HG02840 (cell line): ENCODE measurements around the gene BCAS1.
"Not testable (repeated sequence)": the region's sequence is repeated elsewhere in the genome, so short reads cannot be mapped to it uniquely, and the experiment has no call there.

Experiments
- ATAC-seq: cut with Tn5 transposase; IDR thresholded peaks from one replicate; pipeline ENCODE4 v1.9.1; 2021; ENCODE audit warnings: mild to moderate bottlenecking, moderate library complexity, moderate number of reproducible peaks; ENCODE audit not compliant: unreplicated experiment, low FRiP score

Gene BCAS1

DNA sequence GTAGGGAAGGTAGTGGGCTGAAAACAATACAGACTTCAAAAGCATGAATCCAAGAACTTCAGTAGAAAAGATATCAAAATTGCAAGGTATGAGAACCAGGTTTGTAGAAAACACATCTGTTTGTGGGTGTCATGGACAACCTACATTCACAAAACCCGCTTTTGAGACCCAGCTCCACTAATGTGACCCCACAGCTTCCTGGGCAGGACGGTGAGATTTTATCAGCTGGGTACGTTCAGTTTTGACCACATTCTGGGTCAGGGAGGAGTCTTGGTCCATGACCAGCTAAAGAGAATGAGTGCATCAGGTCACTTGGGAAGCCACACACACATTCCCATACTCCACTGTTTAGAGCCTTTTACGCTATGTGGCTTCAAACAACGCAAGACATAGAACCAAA is 77.1 kb downstream of the BCAS1 start:
- ATAC-seq = no peak

- no peak for ATAC-seq
Observed at GRCh38 chr20:53990768-53991450, 79.5 kb downstream of the BCAS1 start.

- ATAC-seq = no peak
Observed at GRCh38 chr20:53990003-53990402, 80.4 kb downstream of the BCAS1 start.

- ATAC-seq = no peak
Observed at GRCh38 chr20:53989401-53989800, 81.0 kb downstream of the BCAS1 start.

- no peak for ATAC-seq
Observed at GRCh38 chr20:53986037-53986650, 84.2 kb downstream of the BCAS1 start.

- ATAC-seq = no peak
Observed at GRCh38 chr20:53985150-53985518, 85.3 kb downstream of the BCAS1 start.

DNA sequence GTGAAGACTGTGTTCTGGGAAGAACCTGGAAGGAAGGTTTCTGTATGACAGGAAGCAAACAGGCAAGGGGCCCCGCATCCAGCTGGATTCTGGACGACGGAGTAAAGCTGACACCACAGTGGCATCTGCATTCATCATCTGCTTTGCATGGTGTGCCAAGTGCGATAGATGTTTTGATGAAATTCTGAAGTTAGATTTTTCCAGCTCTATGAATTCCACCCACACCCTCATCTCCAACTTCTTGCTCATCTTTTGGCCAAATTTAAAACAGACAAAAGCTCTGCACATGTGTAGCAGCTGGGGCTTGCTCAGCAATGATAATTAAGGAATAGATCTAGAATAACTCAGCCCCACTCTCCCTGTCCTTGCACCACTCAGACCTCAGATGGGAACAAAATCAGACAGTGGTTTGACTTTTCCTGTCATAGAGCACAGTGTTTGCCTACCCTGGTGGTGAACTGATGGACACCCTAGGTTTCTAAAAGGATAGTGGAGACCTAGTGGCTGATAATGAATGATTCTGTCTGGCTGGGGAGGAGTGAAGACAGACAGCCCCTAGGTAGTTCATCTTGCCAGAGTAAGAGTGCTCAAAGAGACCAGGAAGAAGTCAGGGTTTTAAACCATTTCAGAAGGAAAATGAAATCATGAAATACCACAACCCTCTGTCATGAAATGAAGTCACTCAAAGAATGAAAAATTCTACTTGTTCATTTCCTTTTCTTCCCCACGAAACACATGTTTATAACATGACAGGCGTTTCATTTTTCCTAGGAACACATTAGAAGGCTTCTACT is 85.8 kb downstream of the BCAS1 start:
- ATAC-seq = no peak

DNA sequence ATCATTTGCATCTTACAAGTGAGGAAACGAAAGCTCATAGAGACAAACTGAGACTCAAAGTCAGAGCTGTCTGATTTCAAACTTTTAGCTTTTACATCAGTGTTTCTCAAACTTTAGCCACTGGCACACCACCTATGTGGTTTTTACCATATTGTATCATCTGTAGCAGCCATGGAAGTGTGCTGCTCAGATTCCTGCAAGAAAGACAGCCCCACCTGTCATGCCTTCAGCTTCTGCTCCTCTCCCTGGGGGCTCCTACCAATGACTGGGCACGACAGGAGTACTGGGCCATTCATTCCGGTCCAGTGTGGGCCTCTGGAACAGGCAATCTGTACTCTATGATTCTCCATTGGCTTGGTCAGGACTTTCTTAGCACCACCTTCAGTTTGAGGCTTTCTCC is 87.0 kb downstream of the BCAS1 start:
- no peak for ATAC-seq

DNA sequence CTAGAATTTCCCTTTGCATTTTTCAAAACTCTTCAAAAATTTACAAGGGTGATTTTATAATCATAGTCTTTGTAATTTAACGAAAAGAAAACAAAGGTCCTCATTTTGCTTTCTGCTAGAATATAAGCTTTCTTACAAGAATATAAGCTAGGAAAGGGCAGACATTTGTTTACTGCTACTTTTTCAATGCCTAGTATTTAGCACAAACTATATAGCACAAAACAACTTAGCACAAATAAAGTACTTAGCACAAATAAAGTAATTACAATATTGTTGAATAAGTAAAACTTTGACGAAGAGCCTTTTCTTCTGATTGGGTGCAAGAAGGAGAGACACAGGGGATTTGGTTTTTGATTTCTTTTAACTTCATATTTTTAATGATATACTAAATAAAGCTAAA is 87.8 kb downstream of the BCAS1 start:
- ATAC-seq = no peak

DNA sequence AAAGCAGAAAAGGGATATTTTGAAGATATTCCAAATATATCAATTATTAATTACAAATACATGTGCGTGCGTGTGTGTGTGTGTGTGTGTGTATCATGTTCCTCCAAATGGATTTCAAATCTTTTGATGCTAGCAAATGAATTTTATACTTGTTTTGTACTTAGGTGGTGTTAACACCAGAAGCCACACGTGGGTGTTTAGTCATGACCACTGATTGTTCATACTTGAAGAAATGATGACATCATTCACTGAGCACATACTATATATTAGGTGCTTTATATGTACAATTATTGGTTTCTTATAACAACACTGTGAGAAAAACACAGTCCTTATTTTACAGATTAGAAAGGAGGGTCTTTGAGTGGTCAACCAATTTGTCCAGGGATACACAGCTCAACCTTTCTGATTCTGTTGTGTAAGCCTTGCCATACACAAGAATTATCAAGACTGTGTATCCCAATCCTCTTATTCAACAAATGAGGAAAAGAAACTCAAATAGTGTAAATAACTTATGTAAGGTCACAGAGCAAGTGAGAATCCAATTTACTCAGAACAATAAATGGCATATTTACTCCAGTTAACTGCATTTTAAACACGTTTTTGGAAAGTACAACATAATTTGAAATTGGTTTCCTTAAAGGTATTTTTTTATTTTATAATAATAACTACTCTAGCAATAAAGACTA is 88.5 kb downstream of the BCAS1 start:
- ATAC-seq = no peak

- ATAC-seq = no peak
Observed at GRCh38 chr20:53981130-53981529, 89.3 kb downstream of the BCAS1 start.

- ATAC-seq = no peak
Observed at GRCh38 chr20:53980031-53980465, 90.3 kb downstream of the BCAS1 start.

- no peak for ATAC-seq
Observed at GRCh38 chr20:53978497-53978896, 91.9 kb downstream of the BCAS1 start.

DNA sequence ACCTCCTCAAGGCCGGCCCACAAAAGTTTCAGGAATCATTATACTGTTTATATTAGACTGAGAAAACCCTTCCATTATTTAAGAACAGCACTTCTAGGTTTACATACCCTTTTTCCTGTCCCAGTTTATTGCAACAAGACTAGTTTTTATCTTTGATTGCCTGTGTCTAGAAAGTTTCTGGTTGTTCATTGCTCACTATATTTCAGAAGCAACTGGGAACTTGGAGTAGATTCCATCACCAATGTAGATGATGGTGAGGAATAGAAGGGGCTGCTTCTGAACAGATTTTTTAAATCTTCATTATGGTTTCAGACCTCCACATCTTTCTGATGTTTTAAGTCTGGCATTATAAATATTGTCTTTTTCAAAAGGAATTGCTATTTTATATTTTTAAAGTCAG is 93.0 kb downstream of the BCAS1 start:
- no peak for ATAC-seq

- no peak for ATAC-seq
Observed at GRCh38 chr20:53975761-53976160, 94.6 kb downstream of the BCAS1 start.

DNA sequence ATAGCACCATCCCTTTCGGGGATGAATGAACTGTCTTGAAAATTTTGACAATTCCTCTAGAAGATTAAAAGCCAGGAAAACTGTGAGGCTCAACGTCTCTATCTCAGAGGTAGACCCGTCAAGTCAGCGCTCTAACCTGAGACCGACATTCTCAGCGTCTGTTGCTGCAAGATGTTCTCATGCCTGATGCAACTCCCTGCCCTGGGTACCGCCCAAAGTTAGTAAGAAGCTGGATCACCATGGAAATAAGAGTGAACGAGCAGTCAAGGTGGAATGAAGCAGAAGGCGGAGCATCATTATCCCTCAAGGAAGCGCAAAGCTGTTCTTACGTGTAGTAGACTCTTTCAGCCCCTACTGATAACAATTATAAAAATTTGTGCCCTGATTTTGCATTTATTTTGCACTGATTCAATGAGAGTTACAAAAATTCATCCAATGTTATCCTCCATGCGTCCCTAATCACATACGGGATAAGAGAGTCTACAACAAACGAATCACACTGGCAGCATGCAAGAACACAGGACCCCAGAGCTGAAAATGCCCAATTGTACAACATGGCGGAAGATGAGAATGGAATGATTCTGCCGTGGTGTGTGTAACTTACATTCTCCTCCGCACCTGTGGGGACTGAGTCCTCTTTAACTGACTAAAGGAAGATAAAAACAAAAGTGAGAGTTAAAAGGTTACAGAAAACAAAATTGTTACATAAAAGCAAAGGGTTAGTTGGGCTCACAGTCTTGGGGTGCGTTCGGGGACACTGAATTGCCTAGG is 95.4 kb downstream of the BCAS1 start:
- ATAC-seq = no peak

GRCh38 chr20:53973882-53974281 is 96.5 kb downstream of the BCAS1 start:
- ATAC-seq = not testable (repeated sequence)

- no peak for ATAC-seq
Observed at GRCh38 chr20:53972179-53972578, 98.2 kb downstream of the BCAS1 start.

- no peak for ATAC-seq
Observed at GRCh38 chr20:53971096-53971683, 99.2 kb downstream of the BCAS1 start.

DNA sequence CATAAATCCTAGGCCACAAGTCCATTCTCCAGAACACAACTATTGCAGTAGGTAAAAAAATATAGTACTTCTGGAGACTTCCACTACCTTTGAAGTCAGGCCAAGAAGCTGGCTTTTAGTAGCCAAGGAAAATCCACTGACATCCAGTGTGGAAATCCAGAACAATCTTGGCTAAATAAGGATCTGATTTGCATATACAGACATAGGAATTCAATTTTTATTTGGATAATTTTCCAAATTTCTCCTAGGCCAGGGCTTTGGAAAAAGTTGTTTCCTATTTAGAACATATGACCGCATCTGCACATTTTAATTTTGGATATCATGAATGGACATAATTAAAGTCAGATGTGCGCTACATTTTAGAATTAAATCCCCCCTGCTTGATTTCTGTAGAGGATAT is 100.2 kb downstream of the BCAS1 start:
- ATAC-seq = no peak
